Inflammatory macrophage treated with lipopolysaccharide for 1 hour (primary cell): Measurements from ENCODE around the gene TMEM107.
"Not testable (repeated sequence)": the region's sequence is repeated elsewhere in the genome, so short reads cannot be mapped to it uniquely, and the experiment has no call there.

Source experiments
- DNase-seq, 2 donors: peaks; one replicate each; pipeline ENCODE4 v3.0.0-alpha.2; 2020 to 2022

TMEM107 gene

DNA sequence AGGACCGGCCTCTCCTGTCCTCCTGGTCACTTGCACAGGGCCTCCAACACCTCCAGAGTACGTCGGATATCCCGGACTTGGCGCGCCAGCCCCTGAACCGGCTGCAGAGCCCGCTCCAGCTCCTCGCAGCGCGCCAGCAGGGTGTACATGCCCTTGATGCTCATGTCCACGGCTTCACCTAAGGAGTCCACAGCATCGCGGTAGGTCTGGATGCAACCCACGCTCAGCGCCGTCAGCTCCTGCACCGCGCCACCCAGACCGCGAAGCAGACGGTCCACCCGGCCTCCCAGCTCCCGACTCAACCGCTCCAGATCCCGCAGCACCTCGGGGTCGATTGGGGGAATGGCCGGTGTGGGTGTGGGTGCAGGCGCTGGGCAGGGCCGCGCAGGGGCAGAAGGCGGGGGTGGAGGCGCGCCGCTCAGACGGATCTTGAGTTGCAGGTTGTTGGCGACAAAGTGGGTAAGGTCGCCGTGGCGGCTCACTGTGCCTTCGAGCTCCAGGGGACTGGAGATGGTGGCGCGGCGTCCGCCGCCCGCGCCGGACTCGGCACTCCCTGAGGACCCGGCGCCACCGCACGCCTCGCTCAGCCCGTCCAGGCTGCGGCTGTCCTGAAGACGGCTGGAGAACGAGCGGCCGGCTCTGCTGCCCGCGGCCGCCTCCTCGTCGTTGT, 13.0 kb upstream of the TMEM107 start:
- no peak for DNase-seq

DNA sequence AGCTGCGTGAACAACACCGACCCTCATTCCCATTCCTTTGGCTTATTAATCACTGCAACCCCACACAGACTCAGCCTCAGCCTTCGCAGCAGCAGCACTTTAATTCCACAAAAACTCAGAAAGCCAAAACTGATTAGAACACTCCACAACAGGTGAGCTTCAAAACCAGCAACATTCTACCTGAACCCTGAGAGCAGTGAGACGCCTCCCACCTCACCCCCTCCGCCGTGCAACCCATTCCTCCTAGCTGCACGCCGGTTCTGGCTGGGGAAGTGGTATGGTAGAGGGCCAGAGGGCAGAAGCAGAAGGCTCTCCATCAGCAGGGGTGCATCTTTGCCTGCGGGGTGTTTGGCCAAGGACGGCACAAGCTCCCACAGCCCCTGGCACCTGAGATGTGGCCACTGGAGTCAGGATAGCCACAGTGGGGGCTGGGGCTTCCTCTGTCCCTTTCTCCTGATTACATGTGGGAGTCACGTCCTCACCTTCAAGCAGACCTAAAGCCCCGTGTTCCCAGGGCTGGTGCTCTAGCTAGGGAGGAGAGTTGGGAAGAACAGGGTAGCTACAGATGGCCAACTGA, 12.2 kb upstream of the TMEM107 start:
- DNase-seq = no peak

GRCh38 chr17:8187517-8188262, 11.5 kb upstream of the TMEM107 start:
- peak; percentile 99 to 100 for DNase-seq

GRCh38 chr17:8186787-8187516, 10.8 kb upstream of the TMEM107 start:
- DNase-seq = peak; percentile 87 to 92

- no peak for DNase-seq
Measured at GRCh38 chr17:8186446-8186786, 10.2 kb upstream of the TMEM107 start.

DNA sequence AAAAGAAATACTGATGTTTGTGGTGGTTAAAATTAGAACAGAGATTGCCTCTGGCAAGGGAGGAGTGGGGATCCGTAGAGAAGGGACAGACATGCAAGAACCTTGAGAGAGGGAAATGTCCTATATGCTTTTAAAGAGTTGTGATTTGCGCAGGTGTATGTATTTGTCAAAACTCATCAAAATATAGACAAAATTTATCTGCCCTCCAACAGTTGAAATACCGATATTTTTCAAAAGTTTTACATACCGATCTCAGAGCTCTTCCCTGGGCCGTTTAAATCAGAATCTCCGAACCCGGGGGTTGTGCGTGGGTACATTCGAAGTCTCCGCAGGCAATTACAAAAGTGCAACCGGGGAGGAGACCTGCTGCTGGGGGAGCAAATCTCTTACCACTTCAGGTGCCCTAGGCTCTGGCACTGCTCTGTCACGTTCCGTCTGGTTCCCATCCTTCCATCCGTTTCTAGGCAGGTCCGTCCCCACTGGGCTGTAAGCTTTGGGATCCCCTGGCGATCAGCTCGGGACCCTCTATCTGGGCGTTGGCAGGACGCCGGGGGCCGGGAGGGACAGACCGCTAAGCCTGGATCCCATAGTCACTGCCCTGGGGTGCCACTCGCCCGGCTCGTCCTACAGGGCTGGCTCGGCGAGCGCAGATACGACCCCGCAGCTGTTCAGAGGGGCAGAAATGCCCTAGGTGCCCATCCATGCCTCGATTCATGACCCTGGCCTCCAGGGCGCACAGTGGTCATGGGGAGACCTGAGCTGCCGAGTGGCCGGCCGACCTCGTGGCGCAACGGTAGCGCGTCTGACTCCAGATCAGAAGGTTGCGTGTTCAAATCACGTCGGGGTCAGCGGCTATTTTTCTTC, 9.6 kb upstream of the TMEM107 start:
- DNase-seq = peak; percentile 47 to 92

- no peak for DNase-seq
Measured at GRCh38 chr17:8176998-8177731, 985 bp upstream of the TMEM107 start.

DNA sequence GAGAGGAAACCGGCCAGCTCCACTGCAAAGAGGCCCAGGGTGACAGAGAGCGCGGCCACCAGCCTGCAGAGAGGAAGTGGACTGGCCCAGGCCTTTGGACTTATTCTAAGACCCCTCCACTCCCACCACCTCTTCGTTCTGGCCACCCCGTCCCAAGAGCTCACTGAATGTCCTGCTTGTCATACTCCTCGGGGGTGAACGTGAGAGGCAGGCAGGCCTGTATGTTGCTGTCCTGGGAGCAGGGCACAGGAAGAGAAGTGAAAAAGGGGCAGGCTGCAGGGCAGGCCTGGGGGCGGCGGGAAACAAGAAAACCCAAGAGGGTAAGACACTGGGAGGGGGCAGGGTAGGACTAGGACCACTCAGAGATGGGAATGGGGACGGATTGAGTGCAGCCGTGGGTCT, 384 bp downstream of the TMEM107 start:
- peak in 1 of 2 donors; percentile 15 for DNase-seq

GRCh38 chr17:8173871-8174322, 2.3 kb downstream of the TMEM107 start:
- no peak for DNase-seq

DNA sequence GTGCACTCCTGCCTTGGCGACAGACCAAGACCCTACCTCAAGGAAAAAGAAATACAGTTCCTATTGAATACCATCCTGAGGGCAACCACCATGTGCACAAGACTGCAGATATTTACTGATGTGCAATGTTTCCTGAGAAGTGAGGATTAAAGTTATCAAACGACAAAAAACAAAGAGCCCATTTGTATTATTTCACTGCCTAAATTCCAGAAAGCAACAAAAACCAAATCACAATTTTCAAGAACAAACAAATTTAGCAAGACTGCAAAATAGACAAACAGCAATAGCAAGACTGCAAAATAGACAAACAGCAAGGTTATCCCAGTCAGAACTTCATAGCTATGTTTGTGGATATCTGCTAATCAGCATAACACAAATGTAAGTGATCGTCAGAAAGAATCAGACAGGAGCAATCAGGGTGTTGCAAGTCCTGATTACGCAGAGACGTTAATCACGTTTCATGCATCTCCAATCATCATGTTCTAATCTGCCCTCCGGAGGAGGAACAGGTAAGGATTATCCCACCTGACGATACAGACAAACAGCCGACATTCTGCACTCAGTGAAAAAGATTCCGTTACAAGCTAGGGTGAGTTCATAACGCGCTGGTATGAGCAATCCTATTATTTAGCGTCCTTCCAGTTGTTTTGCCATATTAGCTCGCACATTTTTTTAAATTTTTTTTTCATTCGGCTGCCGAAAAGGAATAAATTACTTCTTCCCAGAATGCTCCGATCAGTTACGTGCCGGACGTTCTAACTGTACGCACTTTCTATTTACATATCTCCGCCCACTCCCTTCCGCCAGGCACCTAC, 2.9 kb downstream of the TMEM107 start:
- peak; percentile 96 to 98 for DNase-seq

DNA sequence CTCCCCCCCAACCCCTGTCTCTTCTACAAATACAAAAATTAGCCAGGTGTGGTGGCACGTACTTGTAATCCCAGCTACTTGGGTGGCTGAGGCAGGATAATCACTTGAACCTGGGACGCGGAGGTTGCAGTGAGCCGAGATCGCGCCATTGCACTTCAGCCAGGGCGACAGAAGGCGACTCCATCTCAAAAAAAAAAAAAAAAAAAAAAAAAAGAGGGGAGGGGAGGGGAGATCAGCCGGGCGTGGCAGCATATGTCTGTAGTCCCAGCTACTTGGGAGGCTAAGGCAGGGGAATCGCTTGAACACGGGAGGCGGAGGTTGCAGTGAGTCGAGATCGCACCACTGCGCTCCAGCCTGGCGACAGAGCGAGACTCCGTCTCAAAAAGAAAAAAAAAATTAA, 6.0 kb downstream of the TMEM107 start:
- DNase-seq = not testable (repeated sequence)

- DNase-seq = no peak
Measured at GRCh38 chr17:8167526-8167925, 8.7 kb downstream of the TMEM107 start.

- DNase-seq = no peak
Measured at GRCh38 chr17:8166731-8167130, 9.4 kb downstream of the TMEM107 start.

DNA sequence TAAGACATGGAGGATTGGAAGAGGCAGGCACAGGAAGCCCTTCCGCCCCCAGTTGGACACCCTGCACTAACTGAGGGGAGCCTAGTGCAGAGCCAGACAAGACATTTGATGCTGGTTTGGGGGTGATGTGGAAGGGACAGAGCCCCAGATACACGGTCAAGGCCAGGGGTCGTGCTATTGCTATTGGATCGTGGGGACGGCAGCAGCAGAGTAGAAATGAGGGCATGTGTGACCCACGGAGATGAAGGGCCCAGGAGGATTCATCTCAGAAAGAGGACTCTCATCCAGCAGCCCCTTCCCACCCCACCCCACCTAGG, 11.4 kb downstream of the TMEM107 start:
- no peak for DNase-seq

DNA sequence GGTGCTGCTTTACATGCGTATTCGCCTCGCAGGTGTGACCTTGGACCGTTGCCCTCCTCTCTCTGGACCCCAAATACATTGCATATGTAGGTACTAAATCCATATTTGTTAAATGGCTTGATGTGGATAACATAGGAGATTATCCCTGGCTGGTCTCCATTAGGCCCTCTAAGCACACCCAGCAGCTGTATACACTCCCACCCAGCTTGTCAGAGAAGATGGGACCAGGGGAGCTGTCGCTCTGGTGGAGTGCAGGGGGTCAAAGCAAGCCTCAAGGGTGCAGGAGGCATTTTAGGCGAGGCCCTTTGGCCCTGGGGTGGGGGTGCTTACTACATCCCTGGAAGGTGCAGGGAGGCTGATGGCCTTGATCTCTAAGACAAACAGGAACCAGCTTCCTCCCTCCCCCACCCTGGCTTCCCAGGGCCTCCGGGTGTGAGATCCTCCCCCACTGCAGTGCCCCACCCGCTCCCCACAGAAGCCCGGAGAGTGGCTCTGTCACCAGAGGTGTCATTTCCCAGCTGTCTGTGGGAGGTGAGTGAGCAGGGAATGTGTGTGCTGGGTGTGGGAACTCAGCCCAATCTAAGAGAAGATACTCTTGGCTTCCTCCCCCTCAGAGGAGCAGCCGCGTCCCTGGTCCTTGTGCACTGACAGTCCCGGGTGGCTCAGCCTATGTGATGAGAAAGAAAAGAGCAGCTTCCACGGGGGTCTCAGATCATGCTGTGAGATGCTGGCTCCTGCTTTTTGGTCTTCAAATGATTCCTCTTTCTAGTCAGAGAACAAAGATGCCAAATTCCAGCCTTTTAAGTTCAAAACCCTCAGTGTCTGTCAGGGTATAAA, 12.0 kb downstream of the TMEM107 start:
- peak; percentile 59 to 70 for DNase-seq

- DNase-seq = no peak
Measured at GRCh38 chr17:8162997-8163977, 12.9 kb downstream of the TMEM107 start.

- peak; percentile 57 to 79 for DNase-seq
Measured at GRCh38 chr17:8162233-8162996, 13.8 kb downstream of the TMEM107 start, which contains the start of gene VAMP2. Gene VAMP2 (minus strand): TSS chr17:8162948. CDS start chr17:8162879, 69 bp downstream.
